ENCODE results near the gene SMC1B. TPM values are rescaled to one million over a fixed set of nuclear protein-coding genes. Genes with fewer than 3 reads are reported as not detected.

Gene SMC1B
- total RNA-seq, 2 experiments from 2014 or later = 1.8 TPM

GRCh38 chr22:45306139-45306538 lies 107.3 kb downstream of the SMC1B start:
- Mint-ChIP-seq H3K4me1 (ENCODE audit: low read depth) (peaks cover 23% of the 10 kb centered on the region), H3K27me3 (no peaks in the 10 kb centered on the region), H3K4me3 (no peak overlapping the region), H3K9me3 (no peaks in the 10 kb centered on the region), H3K36me3 (ENCODE audit: low read depth) (peaks cover 4% of the 10 kb centered on the region), H3K27ac (no peak overlapping the region)
- TF ChIP-seq, protein P1, sequence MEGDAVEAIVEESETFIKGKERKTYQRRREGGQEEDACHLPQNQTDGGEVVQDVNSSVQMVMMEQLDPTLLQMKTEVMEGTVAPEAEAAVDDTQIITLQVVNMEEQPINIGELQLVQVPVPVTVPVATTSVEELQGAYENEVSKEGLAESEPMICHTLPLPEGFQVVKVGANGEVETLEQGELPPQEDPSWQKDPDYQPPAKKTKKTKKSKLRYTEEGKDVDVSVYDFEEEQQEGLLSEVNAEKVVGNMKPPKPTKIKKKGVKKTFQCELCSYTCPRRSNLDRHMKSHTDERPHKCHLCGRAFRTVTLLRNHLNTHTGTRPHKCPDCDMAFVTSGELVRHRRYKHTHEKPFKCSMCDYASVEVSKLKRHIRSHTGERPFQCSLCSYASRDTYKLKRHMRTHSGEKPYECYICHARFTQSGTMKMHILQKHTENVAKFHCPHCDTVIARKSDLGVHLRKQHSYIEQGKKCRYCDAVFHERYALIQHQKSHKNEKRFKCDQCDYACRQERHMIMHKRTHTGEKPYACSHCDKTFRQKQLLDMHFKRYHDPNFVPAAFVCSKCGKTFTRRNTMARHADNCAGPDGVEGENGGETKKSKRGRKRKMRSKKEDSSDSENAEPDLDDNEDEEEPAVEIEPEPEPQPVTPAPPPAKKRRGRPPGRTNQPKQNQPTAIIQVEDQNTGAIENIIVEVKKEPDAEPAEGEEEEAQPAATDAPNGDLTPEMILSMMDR (IDR thresholded peaks at IDR 0.05) = no peak
- POLR2A ChIA-PET = interaction anchor here (0.9 kb wide), 1 partner anchor 107 kb away, joined by 3 read pairs; the partner anchor contains the start of genes RIBC2 and SMC1B
- intact Hi-C loops (cut with micrococcal nuclease) = no loop called here
- CTCF ChIA-PET = interaction anchor here (1.6 kb wide), 1 partner anchor 37 kb away, joined by 5 read pairs; no protein-coding TSS in a partner anchor
- DNase-seq (no peak), ATAC-seq (no peak)

- TF ChIP-seq, protein P1 (IDR thresholded peaks at IDR 0.05) = no peak
- no peak overlapping the region for H3K4me3 Mint-ChIP-seq
- POLR2A ChIA-PET = no interaction called here
- ATAC-seq (no peak), DNase-seq (no peak)
- H3K9me3 Mint-ChIP-seq = no peaks in the 10 kb centered on the region
- intact Hi-C loops (cut with micrococcal nuclease) = no loop called here
- no peak overlapping the region for H3K27ac Mint-ChIP-seq
- H3K27me3 Mint-ChIP-seq = no peaks in the 10 kb centered on the region
- CTCF ChIA-PET = interaction anchor here (1.6 kb wide), 1 partner anchor 37 kb away, joined by 5 read pairs; no protein-coding TSS in a partner anchor
- H3K4me1 Mint-ChIP-seq (ENCODE audit: low read depth) = peaks cover 18% of the 10 kb centered on the region
- no peaks in the 10 kb centered on the region for H3K36me3 Mint-ChIP-seq (ENCODE audit: low read depth)
Measured at GRCh38 chr22:45305456-45306075, 107.8 kb downstream of the SMC1B start.

- ChIA-PET POLR2A (no interaction called here), CTCF (no interaction called here)
- intact Hi-C loops (cut with micrococcal nuclease) = no loop called here
- Mint-ChIP-seq H3K4me3 (no peak overlapping the region), H3K9me3 (no peaks in the 10 kb centered on the region), H3K36me3 (ENCODE audit: low read depth) (no peaks in the 10 kb centered on the region), H3K27ac (no peak overlapping the region), H3K27me3 (no peaks in the 10 kb centered on the region), H3K4me1 (ENCODE audit: low read depth) (peaks cover 18% of the 10 kb centered on the region)
- ATAC-seq = no peak
- no peak for DNase-seq
- TF ChIP-seq, protein P1 (IDR thresholded peaks at IDR 0.05) = no peak
Measured at GRCh38 chr22:45304971-45305370, 108.4 kb downstream of the SMC1B start.

GRCh38 chr22:45303181-45303580 lies 110.2 kb downstream of the SMC1B start:
- CTCF ChIA-PET = no interaction called here

GRCh38 chr22:45302751-45303150 lies 110.6 kb downstream of the SMC1B start:
- no peak overlapping the region for H3K27ac Mint-ChIP-seq
- CTCF ChIA-PET = no interaction called here
- no peak overlapping the region for H3K4me3 Mint-ChIP-seq
- no peaks in the 10 kb centered on the region for H3K36me3 Mint-ChIP-seq (ENCODE audit: low read depth)
- no peaks in the 10 kb centered on the region for H3K27me3 Mint-ChIP-seq
- H3K4me1 Mint-ChIP-seq (ENCODE audit: low read depth) = peaks cover 7% of the 10 kb centered on the region
- ATAC-seq = no peak
- no peaks in the 10 kb centered on the region for H3K9me3 Mint-ChIP-seq
- no peak for DNase-seq
- intact Hi-C loops (cut with micrococcal nuclease) = no loop called here
- TF ChIP-seq, protein P1 (IDR thresholded peaks at IDR 0.05) = no peak
- POLR2A ChIA-PET = interaction anchor here (1.1 kb wide), 1 partner anchor 39 kb away, joined by 3 read pairs; no protein-coding TSS in a partner anchor

More at GRCh38 chr22:45303181-45303580, 110.2 kb downstream of the SMC1B start:
- intact Hi-C loops (cut with micrococcal nuclease) = no loop called here
- POLR2A ChIA-PET = interaction anchor here (1.1 kb wide), 1 partner anchor 38 kb away, joined by 3 read pairs; no protein-coding TSS in a partner anchor
- no peaks in the 10 kb centered on the region for H3K36me3 Mint-ChIP-seq (ENCODE audit: low read depth)
- H3K27ac Mint-ChIP-seq = no peak overlapping the region
- no peaks in the 10 kb centered on the region for H3K9me3 Mint-ChIP-seq
- peaks cover 7% of the 10 kb centered on the region for H3K4me1 Mint-ChIP-seq (ENCODE audit: low read depth)
- H3K4me3 Mint-ChIP-seq = no peak overlapping the region
- H3K27me3 Mint-ChIP-seq = no peaks in the 10 kb centered on the region
- ATAC-seq = no peak
- TF ChIP-seq, protein P1 (IDR thresholded peaks at IDR 0.05) = no peak
- no peak for DNase-seq

All from activated CD8-positive, alpha-beta T cell treated with anti-CD3 and anti-CD28 coated beads for 36 hours (primary cell).